Gastrocnemius medialis (tissue), 4 donors: ENCODE data around the gene PSMA1. TPM values are rescaled to one million over a fixed set of nuclear protein-coding genes. Genes with fewer than 3 reads are reported as not detected.
A peak's percentile ranks its signal among the peaks of the same experiment; 100 is the strongest.
"Not testable (repeated sequence)": the region's sequence is repeated elsewhere in the genome, so short reads cannot be mapped to it uniquely, and the experiment has no call there.

Experiments used
- ATAC-seq, 2 donors: fragments of 150-250 bp; one replicate each; pipeline ENCODE4 v1.9.1; 2016
- DNase-seq, 2 donors: peaks; one replicate each; pipeline ENCODE4 v3.0.0-alpha.2; 2019
- H3K27ac ChIP-seq, 4 donors: fragments of 200-600 bp; sonication (generic); 1 replicate in 1 of 4; 2 replicates in 3 of 4; pipeline ENCODE4 v1.5.1; 2016 to 2018; ENCODE audit warnings: mild to moderate bottlenecking in 2 of 4, moderate library complexity in 1 of 4
- H3K27me3 ChIP-seq, 3 donors: fragments of 200-600 bp; sonication (generic) in 2 of 3; 1 replicate in 1 of 3; 2 replicates in 2 of 3; pipeline versions ENCODE4 v1.5.1 to v1.6.0; 2016 to 2019; ENCODE audit warnings: mild to moderate bottlenecking in 1 of 3, moderate library complexity in 1 of 3
- H3K36me3 ChIP-seq, 2 donors: fragments of 200-600 bp; sonication (generic) in 1 of 2; one replicate each; pipeline ENCODE4 v1.5.1; 2017 to 2018
- H3K4me1 ChIP-seq, 2 donors: fragments of 200-600 bp; sonication (generic) in 1 of 2; one replicate each; pipeline ENCODE4 v1.5.1; 2016 to 2017; ENCODE audit warnings: mild to moderate bottlenecking in 2 of 2
- H3K4me3 ChIP-seq, 4 donors: fragments of 200-600 bp; sonication (generic) in 3 of 4; 1 replicate in 1 of 4; 2 replicates in 3 of 4; pipeline ENCODE4 v1.5.1; 2016 to 2019; ENCODE audit warnings: mild to moderate bottlenecking in 2 of 4
- H3K9me3 ChIP-seq, 3 donors: fragments of 200-600 bp; sonication (generic) in 2 of 3; 1 replicate in 1 of 3; 2 replicates in 2 of 3; pipeline ENCODE4 v1.5.1; 2016 to 2019
- POLR2A ChIP-seq, 2 donors: fragments of 450-650 bp; IDR thresholded peaks; one replicate each; pipeline ENCODE4 v1.6.1; 2017; ENCODE audit warnings: antibody characterized with exemption in 2 of 2, mild to moderate bottlenecking in 2 of 2, moderate library complexity in 2 of 2
- in situ Hi-C, 4 donors: fragments of 200-750 bp; cut with MboI; loops; one replicate each; pipeline versions ENCODE4 v1.15.0 to v1.8.0; 2017; ENCODE audit warnings: low sequenced_read_pairs in 4 of 4
- intact Hi-C: fragments of 100-400 bp; cut with DNase I; formaldehyde crosslinking; loops from one replicate; pipeline ENCODE4 v1.15.1; 2023; ENCODE audit warnings: low total_unique reads
- total RNA-seq, 4 donors: library from RNA; depleted of rRNA; stranded (reverse); fragments of >200 nt; gene quantifications; one replicate each; pipeline versions ENCODE4 v1.1.0 to v1.2.3, GENCODE V29; 2016
- TF ChIP-seq, protein P1 (sequence below), 5 experiments: fragments of 450-650 bp in 3 of 5; fragments of 200-600 bp in 2 of 5; sonication (generic) in 2 of 5; IDR thresholded peaks in 4 of 5; conservative IDR thresholded peaks in 1 of 5; 1 replicate in 4 of 5; 2 replicates in 1 of 5; pipeline ENCODE4 v1.5.1; 2016 to 2019; ENCODE audit warnings: antibody characterized with exemption in 5 of 5, mild to moderate bottlenecking in 3 of 5, moderate library complexity in 3 of 5

PSMA1 gene
- total RNA-seq, result 100 to 1,000 TPM; 202 to 215 (median 206) TPM

- H3K9me3 ChIP-seq, result no peaks in the 10 kb centered on the region
- DNase-seq, result peak; percentile 92 to 94
- peak within 1 kb of the TSS; percentile 88 to 94 (median 90) for H3K27ac ChIP-seq
- ATAC-seq, result peak; percentile 97 to 98
- H3K4me1 ChIP-seq, result peaks cover 21 to 25% of the 10 kb centered on the region in 2 donors
- peaks cover 0 to 28% of the 10 kb centered on the region in 2 donors for H3K36me3 ChIP-seq
- peak; percentile 89 for TF ChIP-seq POLR2A (IDR thresholded peaks at IDR 0.05)
- TF ChIP-seq, protein P1, sequence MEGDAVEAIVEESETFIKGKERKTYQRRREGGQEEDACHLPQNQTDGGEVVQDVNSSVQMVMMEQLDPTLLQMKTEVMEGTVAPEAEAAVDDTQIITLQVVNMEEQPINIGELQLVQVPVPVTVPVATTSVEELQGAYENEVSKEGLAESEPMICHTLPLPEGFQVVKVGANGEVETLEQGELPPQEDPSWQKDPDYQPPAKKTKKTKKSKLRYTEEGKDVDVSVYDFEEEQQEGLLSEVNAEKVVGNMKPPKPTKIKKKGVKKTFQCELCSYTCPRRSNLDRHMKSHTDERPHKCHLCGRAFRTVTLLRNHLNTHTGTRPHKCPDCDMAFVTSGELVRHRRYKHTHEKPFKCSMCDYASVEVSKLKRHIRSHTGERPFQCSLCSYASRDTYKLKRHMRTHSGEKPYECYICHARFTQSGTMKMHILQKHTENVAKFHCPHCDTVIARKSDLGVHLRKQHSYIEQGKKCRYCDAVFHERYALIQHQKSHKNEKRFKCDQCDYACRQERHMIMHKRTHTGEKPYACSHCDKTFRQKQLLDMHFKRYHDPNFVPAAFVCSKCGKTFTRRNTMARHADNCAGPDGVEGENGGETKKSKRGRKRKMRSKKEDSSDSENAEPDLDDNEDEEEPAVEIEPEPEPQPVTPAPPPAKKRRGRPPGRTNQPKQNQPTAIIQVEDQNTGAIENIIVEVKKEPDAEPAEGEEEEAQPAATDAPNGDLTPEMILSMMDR (IDR thresholded peaks at IDR 0.05 in 4 of 5, conservative IDR thresholded peaks at IDR 0.05 in 1 of 5), result peak; percentile 62 to 80 (median 70)
- H3K27me3 ChIP-seq, result no peaks in the 10 kb centered on the region
- peak within 1 kb of the TSS; percentile 67 to 87 (median 82) for H3K4me3 ChIP-seq
- intact Hi-C loops (loop anchor here (1.0 to 5.0 kb wide), 3 partner anchors 21 to 371 kb away; partner anchors contain the start of genes COPB1 and RRAS2), in situ Hi-C loops (loop anchor here in 3 of 4 donors (10.0 to 25.0 kb wide), 3 partner anchors 55 to 375 kb away; partner anchors contain the start of gene CYP2R1 (in 3 of the 3))
Observed at GRCh38 chr11:14519917-14520746, at the start of gene PSMA1. PSMA1 (minus strand) TSS chr11:14520386; CDS start chr11:14520299, 87 bp downstream.

DNA sequence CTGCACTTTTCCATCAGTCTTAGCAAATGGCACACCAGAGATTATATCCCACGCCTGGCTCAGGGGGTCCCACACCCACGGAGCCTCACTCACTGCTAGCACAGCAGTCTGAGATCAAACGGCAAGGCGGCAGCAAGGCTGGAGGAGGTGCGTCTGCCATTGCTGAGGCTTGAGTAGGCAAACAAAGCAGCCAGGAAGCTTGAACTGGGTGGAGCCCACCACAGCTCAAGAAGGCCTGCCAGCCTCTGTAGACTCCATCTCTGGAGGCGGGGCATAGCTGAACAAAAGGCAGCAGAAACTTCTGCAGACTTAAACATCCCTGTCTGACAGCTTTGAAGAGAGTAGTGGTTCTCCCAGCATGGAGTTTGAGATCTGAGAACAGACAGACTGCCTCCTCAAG, 49.3 kb upstream of the PSMA1 start:
- H3K4me1 ChIP-seq, H3K9me3 ChIP-seq, H3K27me3 ChIP-seq, H3K36me3 ChIP-seq, intact Hi-C loops, in situ Hi-C loops, DNase-seq, H3K27ac ChIP-seq, H3K4me3 ChIP-seq, ATAC-seq: not testable (repeated sequence)

DNA sequence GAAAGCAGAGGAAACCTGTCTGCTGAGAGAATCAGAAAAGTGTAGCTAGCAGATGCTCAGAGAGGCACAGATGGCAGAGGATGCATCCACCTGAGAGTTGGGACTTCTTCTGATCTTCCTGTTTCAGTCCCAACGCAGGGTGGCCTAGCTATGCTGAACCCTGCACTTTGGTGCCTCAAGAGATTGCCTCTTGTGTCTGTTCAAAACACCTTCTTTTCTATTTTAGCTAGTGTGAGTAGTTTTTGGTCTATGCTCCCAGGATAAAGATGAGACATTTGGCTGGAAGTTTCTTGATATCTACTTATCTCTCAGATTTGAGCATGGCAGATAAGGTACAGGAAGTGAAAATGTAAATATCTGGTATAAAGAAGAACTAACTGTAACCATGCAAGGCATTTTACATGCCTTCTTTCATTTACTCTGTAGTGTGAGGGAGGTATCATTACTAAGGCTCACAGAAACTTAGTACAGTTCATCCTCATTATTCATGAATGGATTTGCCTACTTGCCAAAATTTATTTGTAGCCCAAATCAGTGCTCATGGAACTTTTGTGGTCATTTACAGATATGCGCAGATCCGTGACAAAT, 47.0 kb upstream of the PSMA1 start:
- H3K9me3 ChIP-seq, result no peaks in the 10 kb centered on the region
- no peaks in the 10 kb centered on the region for H3K4me1 ChIP-seq
- H3K27ac ChIP-seq, result no peak overlapping the region
- in situ Hi-C loops, result no loop called here
- intact Hi-C loops, result no loop called here
- ATAC-seq (no peak), DNase-seq (no peak)
- no peaks in the 10 kb centered on the region for H3K36me3 ChIP-seq
- no peaks in the 10 kb centered on the region for H3K27me3 ChIP-seq
- no peak for TF ChIP-seq POLR2A (IDR thresholded peaks at IDR 0.05)
- TF ChIP-seq, protein P1 (IDR thresholded peaks at IDR 0.05 in 4 of 5, conservative IDR thresholded peaks at IDR 0.05 in 1 of 5), result no peak
- H3K4me3 ChIP-seq, result no peak overlapping the region

- no peak overlapping the region for H3K4me3 ChIP-seq
- no peak overlapping the region for H3K27ac ChIP-seq
- TF ChIP-seq, protein P1 (IDR thresholded peaks at IDR 0.05 in 4 of 5, conservative IDR thresholded peaks at IDR 0.05 in 1 of 5), result no peak
- TF ChIP-seq POLR2A (IDR thresholded peaks at IDR 0.05), result no peak
- no peaks in the 10 kb centered on the region for H3K36me3 ChIP-seq
- H3K4me1 ChIP-seq, result no peaks in the 10 kb centered on the region
- DNase-seq, result no peak
- in situ Hi-C loops (no loop called here), intact Hi-C loops (no loop called here)
- no peaks in the 10 kb centered on the region for H3K9me3 ChIP-seq
- no peak for ATAC-seq
- H3K27me3 ChIP-seq, result no peaks in the 10 kb centered on the region
Observed at GRCh38 chr11:14566331-14567063, 46.3 kb upstream of the PSMA1 start.
